ENCODE data around the gene NTN1.

NTN1 gene

GRCh38 chr17:9259419-9259818, 238.1 kb downstream of the NTN1 start:
- no peak for TF ChIP-seq CTCF (IDR thresholded peaks at IDR 0.05; ENCODE audit: low read depth, low read length)
- TF ChIP-seq EZH2phosphoT487 (IDR thresholded peaks at IDR 0.05; ENCODE audit: low read depth): no peak
- peaks cover 10% of the 10 kb centered on the region for H3K4me1 ChIP-seq (ENCODE audit: low read length)
- no peaks in the 10 kb centered on the region for H3K9me3 ChIP-seq (ENCODE audit: insufficient read depth, low read length)
- no peaks in the 10 kb centered on the region for H3K36me3 ChIP-seq (replicated peaks; ENCODE audit: low read depth, low read length)
- no peaks in the 10 kb centered on the region for H3K27me3 ChIP-seq (ENCODE audit: low read depth, low read length)
- H3K4me3 ChIP-seq (ENCODE audit: low read length): no peak overlapping the region
- H4K20me1 ChIP-seq (ENCODE audit: insufficient read depth, low read length): no peaks in the 10 kb centered on the region
- no peaks in the 10 kb centered on the region for H3K79me2 ChIP-seq (ENCODE audit: low read length)
- no peak overlapping the region for H3K4me2 ChIP-seq (ENCODE audit: low read length)
- H3K27ac ChIP-seq (ENCODE audit: low read length): no peak overlapping the region
- H2AFZ ChIP-seq (ENCODE audit: low read depth, low read length): no peak overlapping the region
- no peak overlapping the region for H3K9ac ChIP-seq (ENCODE audit: low read length)

GRCh38 chr17:9261081-9262012, 240.0 kb downstream of the NTN1 start:
- Histone ChIP-seq H3K9me3 (ENCODE audit: insufficient read depth, low read length) (no peaks in the 10 kb centered on the region), H3K36me3 (replicated peaks; ENCODE audit: low read depth, low read length) (no peaks in the 10 kb centered on the region), H2AFZ (ENCODE audit: low read depth, low read length) (no peak overlapping the region), H3K4me2 (ENCODE audit: low read length) (no peak overlapping the region), H3K27ac (ENCODE audit: low read length) (no peak overlapping the region), H3K79me2 (ENCODE audit: low read length) (no peaks in the 10 kb centered on the region), H3K27me3 (ENCODE audit: low read depth, low read length) (no peaks in the 10 kb centered on the region), H3K4me3 (ENCODE audit: low read length) (no peak overlapping the region), H3K4me1 (ENCODE audit: low read length) (peaks cover 7% of the 10 kb centered on the region), H4K20me1 (ENCODE audit: insufficient read depth, low read length) (no peaks in the 10 kb centered on the region), H3K9ac (ENCODE audit: low read length) (no peak overlapping the region)
- TF ChIP-seq EZH2phosphoT487 (IDR thresholded peaks at IDR 0.05; ENCODE audit: low read depth): no peak
- no peak for TF ChIP-seq CTCF (IDR thresholded peaks at IDR 0.05; ENCODE audit: low read depth, low read length)

GRCh38 chr17:9266031-9266680, 244.8 kb downstream of the NTN1 start:
- Histone ChIP-seq H3K4me2 (ENCODE audit: low read length) (no peak overlapping the region), H3K9me3 (ENCODE audit: insufficient read depth, low read length) (no peaks in the 10 kb centered on the region), H3K27me3 (ENCODE audit: low read depth, low read length) (no peaks in the 10 kb centered on the region), H3K9ac (ENCODE audit: low read length) (no peak overlapping the region), H3K4me1 (ENCODE audit: low read length) (no peaks in the 10 kb centered on the region), H2AFZ (ENCODE audit: low read depth, low read length) (no peak overlapping the region), H3K27ac (ENCODE audit: low read length) (no peak overlapping the region), H3K36me3 (replicated peaks; ENCODE audit: low read depth, low read length) (no peaks in the 10 kb centered on the region), H4K20me1 (ENCODE audit: insufficient read depth, low read length) (no peaks in the 10 kb centered on the region), H3K4me3 (ENCODE audit: low read length) (no peak overlapping the region), H3K79me2 (ENCODE audit: low read length) (no peaks in the 10 kb centered on the region)
- TF ChIP-seq EZH2phosphoT487 (IDR thresholded peaks at IDR 0.05; ENCODE audit: low read depth): no peak
- TF ChIP-seq CTCF (IDR thresholded peaks at IDR 0.05; ENCODE audit: low read depth, low read length): no peak

- Histone ChIP-seq H3K9ac (ENCODE audit: low read length) (no peak overlapping the region), H4K20me1 (ENCODE audit: insufficient read depth, low read length) (no peaks in the 10 kb centered on the region), H3K9me3 (ENCODE audit: insufficient read depth, low read length) (no peaks in the 10 kb centered on the region), H3K4me3 (ENCODE audit: low read length) (no peak overlapping the region), H3K4me2 (ENCODE audit: low read length) (no peak overlapping the region), H3K27me3 (ENCODE audit: low read depth, low read length) (no peaks in the 10 kb centered on the region), H3K4me1 (ENCODE audit: low read length) (no peaks in the 10 kb centered on the region), H3K27ac (ENCODE audit: low read length) (no peak overlapping the region), H3K36me3 (replicated peaks; ENCODE audit: low read depth, low read length) (no peaks in the 10 kb centered on the region), H2AFZ (ENCODE audit: low read depth, low read length) (no peak overlapping the region), H3K79me2 (ENCODE audit: low read length) (no peaks in the 10 kb centered on the region)
- TF ChIP-seq CTCF (IDR thresholded peaks at IDR 0.05; ENCODE audit: low read depth, low read length) (no peak), EZH2phosphoT487 (IDR thresholded peaks at IDR 0.05; ENCODE audit: low read depth) (no peak)
Measured at GRCh38 chr17:9266697-9267117, 245.4 kb downstream of the NTN1 start.

Measured in OCI-LY3 (cell line).